Measurements from ENCODE around the gene RUNX1.

RUNX1 gene

GRCh38 chr21:34939673-34940331 is 109.3 kb downstream of the RUNX1 start:
- DNase-seq = no peak

- no peak for DNase-seq
Observed at GRCh38 chr21:34938089-34938764, 110.9 kb downstream of the RUNX1 start.

GRCh38 chr21:34936883-34937563 is 112.1 kb downstream of the RUNX1 start:
- DNase-seq = peak; percentile 3

GRCh38 chr21:34936371-34936789 is 112.7 kb downstream of the RUNX1 start:
- DNase-seq = no peak

GRCh38 chr21:34935898-34936297 is 113.2 kb downstream of the RUNX1 start:
- no peak for DNase-seq

GRCh38 chr21:34935452-34935851 is 113.7 kb downstream of the RUNX1 start:
- no peak for DNase-seq

- no peak for DNase-seq
Observed at GRCh38 chr21:34934350-34934749, 114.8 kb downstream of the RUNX1 start.

GRCh38 chr21:34933609-34934335 is 115.3 kb downstream of the RUNX1 start:
- no peak for DNase-seq

- DNase-seq = no peak
Observed at GRCh38 chr21:34932233-34932632, 116.9 kb downstream of the RUNX1 start.

GRCh38 chr21:34930971-34931370 is 118.1 kb downstream of the RUNX1 start:
- DNase-seq = no peak

- no peak for DNase-seq
Observed at GRCh38 chr21:34928637-34929036, 120.5 kb downstream of the RUNX1 start.

GRCh38 chr21:34927992-34928391 is 121.1 kb downstream of the RUNX1 start:
- no peak for DNase-seq

- no peak for DNase-seq
Observed at GRCh38 chr21:34926803-34927467, 122.2 kb downstream of the RUNX1 start.

- DNase-seq = no peak
Observed at GRCh38 chr21:34925597-34925996, 123.5 kb downstream of the RUNX1 start.

- DNase-seq = no peak
Observed at GRCh38 chr21:34924771-34925419, 124.2 kb downstream of the RUNX1 start.

GRCh38 chr21:34924194-34924593 is 124.9 kb downstream of the RUNX1 start:
- no peak for DNase-seq

- DNase-seq = no peak
Observed at GRCh38 chr21:34923626-34924025, 125.5 kb downstream of the RUNX1 start.

- DNase-seq = no peak
Observed at GRCh38 chr21:34923202-34923601, 125.9 kb downstream of the RUNX1 start.

- DNase-seq = no peak
Observed at GRCh38 chr21:34922479-34922878, 126.6 kb downstream of the RUNX1 start.

- no peak for DNase-seq
Observed at GRCh38 chr21:34921151-34921550, 128.0 kb downstream of the RUNX1 start.

GRCh38 chr21:34919406-34919805 is 129.7 kb downstream of the RUNX1 start:
- DNase-seq = no peak

GRCh38 chr21:34916446-34916845 is 132.7 kb downstream of the RUNX1 start:
- DNase-seq = no peak

All from NCI-H774 (cell line).